RWPE1 (cell line): Measurements from ENCODE around the gene GPHN.

ENCODE experiments used
- CTCF ChIA-PET: fragments of 350-600 bp; sonication (Branson Sonifier 250); formaldehyde crosslinking; extraction: SDS; loops from one replicate; lab custom pipeline; 2021; lab: Yijun Ruan, JAX
- POLR2A ChIA-PET: fragments of 400-600 bp; formaldehyde crosslinking; extraction: SDS; loops from one replicate; lab custom pipeline; 2020; ENCODE audit warnings: antibody characterized with exemption; ENCODE audit not compliant: low non-redundant PET; lab: Yijun Ruan, JAX
- DNase-seq: peaks from one replicate; pipeline ENCODE4 v3.0.0; 2012; ENCODE audit warnings: low spot score
- H3K27ac ChIP-seq: fragments of 450-650 bp; 2 replicates; pipeline ENCODE4 v1.5.1; 2017
- TF ChIP-seq, protein P1 (sequence below): fragments of 450-650 bp; conservative IDR thresholded peaks from 2 replicates; pipeline ENCODE4 v1.5.1; 2017; ENCODE audit warnings: low read depth, mild to moderate bottlenecking

The GPHN gene

GRCh38 chr14:67225523-67225922, 717.6 kb downstream of the GPHN start:
- TF ChIP-seq, protein P1, sequence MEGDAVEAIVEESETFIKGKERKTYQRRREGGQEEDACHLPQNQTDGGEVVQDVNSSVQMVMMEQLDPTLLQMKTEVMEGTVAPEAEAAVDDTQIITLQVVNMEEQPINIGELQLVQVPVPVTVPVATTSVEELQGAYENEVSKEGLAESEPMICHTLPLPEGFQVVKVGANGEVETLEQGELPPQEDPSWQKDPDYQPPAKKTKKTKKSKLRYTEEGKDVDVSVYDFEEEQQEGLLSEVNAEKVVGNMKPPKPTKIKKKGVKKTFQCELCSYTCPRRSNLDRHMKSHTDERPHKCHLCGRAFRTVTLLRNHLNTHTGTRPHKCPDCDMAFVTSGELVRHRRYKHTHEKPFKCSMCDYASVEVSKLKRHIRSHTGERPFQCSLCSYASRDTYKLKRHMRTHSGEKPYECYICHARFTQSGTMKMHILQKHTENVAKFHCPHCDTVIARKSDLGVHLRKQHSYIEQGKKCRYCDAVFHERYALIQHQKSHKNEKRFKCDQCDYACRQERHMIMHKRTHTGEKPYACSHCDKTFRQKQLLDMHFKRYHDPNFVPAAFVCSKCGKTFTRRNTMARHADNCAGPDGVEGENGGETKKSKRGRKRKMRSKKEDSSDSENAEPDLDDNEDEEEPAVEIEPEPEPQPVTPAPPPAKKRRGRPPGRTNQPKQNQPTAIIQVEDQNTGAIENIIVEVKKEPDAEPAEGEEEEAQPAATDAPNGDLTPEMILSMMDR, result no peak
- DNase-seq, result no peak
- H3K27ac ChIP-seq, result no peak overlapping the region
- ChIA-PET CTCF (interaction anchor here (0.6 kb wide), 1 partner anchor 559 kb away, joined by 3 read pairs; no protein-coding TSS in a partner anchor), POLR2A (no interaction called here)

DNA sequence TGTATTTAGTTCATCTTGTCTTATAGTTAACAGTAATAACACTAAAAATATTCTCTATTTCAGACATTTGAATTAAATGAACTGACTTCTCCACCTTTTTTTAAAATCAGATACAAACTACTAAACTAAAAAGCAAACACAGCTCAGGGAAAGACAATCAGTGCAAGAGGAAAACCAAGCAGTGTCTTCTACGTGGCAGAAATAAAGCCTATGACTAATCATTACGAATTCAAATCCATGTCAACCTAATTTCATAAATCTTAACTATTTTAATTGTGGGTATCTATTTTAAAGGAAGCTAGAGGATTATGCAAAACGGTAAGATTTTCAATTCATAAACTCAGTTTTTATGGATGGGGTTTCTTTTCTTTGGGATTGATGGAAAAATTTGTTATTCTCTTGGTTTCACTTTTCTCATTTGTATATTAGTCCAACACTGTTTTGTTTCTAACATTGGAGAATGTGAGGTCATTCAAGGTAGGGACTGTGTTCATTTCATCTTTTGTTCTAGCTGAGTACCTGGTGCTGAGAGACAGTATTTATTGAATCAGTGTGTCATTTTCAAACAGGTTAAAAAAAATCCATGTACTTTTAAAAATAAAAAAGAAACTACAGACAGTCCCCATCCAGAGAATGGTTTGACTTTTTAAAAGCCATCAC, 720.5 kb downstream of the GPHN start:
- CTCF ChIA-PET, result no interaction called here
- POLR2A ChIA-PET, result no interaction called here
- H3K27ac ChIP-seq, result no peak overlapping the region
- TF ChIP-seq, protein P1, result no peak
- peak; percentile 27 for DNase-seq
